Nucleus accumbens (tissue), 56 donors: Measurements from ENCODE around the gene P3H2.
A peak's percentile ranks its signal among the peaks of the same experiment; 100 is the strongest.

ENCODE experiments used
- DNase-seq, 56 donors: peaks; one replicate each; lab custom pipeline; 2025; lab: John Stamatoyannopoulos, UW

P3H2 gene

DNA sequence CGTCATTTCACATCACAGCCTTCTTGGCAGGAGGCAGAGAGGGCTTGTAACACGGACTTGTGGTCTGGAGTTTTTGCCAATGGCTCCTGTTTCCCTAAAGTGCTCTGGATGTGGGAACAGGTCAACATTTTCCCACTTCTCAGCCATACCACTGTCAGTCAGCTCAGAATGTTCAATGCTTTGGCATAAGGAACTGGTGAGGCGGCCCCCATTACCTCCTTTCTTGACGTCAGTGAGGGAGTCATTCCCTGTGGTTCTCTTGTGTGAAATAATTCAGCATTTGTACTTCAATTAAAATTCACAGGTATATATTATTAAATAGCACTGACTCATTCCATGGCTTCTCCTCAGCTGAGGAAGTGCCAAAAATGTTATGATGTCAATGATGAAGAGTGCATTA lies 167.1 kb downstream of the P3H2 start:
- DNase-seq, result no peak

DNA sequence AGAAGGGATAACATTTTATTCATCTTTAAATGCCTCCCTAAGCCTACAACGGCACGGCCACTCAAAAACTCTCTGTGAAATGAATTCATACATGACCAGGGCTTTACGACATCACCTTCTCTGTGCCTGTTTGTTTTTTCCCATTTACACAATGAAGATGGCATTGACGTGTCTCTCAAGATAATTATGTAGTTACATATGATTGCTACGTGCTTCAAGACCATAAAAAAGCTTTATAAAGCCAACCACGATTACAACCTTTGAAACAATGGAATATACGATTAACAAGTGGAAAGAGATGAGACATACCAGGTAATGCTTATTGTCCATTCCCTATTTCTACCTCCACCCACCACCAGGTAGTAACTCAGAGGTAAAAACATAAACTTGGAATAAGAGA lies 168.4 kb downstream of the P3H2 start:
- no peak for DNase-seq

DNA sequence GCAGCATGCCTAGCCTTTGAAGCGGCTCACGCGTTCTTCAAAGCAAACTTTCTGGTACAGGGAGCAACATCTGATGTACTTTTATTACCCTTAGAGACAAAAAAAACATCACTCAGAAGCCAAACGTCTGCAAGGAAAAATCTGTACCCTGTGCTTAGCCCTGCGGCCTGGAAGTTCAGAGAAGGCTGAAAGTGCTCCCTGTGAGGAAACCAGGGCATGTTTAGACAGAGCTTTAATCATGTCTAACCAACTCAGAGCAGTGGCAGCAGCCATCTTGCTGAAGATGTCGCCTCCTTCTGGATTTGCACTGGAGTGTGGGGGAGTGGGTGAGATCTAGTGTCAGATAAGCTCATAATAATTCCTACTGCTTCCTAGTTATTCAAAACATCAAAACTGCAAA lies 170.4 kb downstream of the P3H2 start:
- peak in 1 of 56 donors; percentile 8 for DNase-seq

DNA sequence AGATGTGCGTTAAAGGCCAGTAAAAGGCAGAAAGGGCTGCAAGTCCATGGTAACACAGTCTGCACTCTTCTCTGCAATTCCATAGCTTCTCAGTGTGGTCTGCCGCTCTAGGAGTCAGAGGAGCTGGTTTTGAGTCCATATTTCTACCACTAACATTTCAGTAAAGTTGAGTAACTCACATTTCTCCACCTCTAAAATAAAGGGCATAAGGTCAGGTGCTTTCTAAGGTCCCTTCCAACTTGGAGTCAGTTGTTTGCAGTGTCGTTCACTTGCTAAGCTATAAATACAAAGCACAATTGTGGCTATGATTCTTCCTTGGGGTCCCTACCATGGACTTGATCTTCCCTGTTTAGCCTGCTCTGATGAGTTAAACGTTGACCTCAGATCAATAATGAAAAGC lies 171.1 kb downstream of the P3H2 start:
- DNase-seq, result no peak

DNA sequence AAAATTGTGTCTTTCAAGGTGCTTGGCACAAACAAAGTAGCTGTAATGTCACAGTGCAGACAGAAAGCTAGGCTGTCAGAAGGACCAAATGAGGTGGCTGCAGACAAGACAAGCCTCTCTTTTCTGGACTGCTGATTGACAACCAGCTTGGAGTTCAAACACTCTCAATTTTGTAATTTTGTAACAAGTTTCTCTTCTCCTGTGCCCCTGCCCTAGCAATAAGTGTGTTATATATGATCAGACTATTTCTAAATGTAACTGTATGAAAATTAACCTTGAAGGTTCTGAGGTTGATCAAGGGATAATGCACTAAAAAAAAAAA lies 172.0 kb downstream of the P3H2 start:
- no peak for DNase-seq

DNA sequence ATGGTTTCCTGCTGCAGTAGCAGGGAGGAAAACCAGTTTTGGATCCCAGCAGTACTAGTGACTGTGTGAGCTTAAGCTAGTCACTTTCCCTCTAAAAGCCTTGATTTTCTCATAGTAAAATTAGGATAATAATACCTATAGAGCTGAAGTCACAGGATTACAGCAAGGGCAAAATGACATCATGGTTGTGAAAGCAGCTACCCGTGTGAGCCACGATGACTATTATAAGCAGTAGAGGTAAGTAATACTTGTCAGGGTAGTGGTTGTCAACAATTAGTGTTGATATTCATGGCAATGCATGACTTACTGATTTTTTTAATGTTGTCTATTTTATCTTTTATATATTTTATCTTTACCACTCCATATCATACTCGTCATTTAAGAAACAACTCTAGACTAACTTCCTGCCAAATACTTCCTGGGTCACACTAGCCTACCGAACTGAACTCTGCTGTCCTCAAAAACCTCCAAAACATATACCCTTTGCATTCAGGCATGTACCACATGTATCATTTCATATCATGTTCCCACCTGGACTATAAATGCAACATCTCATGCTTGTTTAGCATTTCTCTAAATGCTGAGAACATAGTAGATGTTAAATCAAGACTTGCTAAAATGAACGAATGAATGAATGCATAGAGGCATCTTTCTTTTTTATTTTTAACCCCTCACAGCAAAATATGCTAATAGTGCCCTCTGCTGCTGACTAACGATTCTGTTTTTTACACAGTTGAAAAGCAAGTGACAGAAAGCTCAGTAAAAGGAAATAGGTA lies 172.6 kb downstream of the P3H2 start:
- DNase-seq, result no peak

DNA sequence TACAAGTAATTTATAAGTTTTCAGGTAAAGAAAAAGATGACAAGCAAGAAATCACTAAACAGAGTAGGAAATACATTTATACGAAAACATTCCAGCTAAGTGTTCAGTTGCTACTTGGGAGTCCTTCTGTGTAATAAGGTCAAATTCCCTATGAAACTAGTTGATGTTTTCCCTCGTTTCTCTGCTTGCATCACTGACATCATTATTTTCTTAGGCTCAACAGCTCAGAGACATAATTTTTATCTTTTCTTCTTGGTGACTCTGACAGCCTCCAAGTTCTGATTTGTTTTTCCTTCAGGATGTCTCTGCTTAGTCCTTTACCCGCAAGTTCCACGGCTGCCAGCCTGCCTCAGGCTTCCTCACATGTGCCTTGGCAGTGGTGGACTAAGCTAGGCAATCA lies 173.6 kb downstream of the P3H2 start:
- DNase-seq, result no peak

DNA sequence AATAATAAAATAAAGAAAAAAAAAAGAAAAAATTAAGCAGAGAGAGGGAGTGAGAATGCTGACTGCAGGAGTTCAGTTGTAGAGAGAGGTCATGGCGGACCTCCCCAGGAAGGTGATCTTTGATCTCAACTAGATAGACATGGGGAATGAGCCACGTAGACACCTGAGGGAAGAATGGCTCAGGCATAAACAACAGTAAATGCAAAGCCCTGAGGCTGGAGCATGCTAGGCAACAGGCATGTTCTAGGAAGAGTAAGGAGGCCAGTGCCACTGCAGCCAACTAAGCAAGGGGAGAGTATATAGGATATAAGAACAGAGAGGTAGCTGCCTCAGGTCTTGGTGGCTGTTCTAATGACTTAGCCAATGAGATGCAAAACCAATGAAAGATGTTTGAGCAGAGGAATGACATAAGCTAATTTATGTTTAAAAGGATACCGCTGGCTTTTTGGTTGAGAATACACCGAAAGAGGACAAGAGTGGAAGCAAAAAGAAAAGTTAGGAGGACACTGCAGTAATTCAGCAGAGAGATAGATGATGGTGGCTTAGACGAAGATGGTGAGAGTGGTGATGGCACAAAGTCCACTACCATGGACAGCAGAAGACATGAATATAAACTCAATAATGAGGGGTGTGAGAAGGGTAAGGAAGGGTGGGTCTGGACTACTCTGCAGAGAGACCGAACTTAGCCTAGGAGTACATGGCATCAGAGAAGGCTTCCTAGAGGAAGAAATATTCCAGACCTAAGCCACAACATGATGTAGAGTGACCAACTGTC lies 174.6 kb downstream of the P3H2 start:
- no peak for DNase-seq

DNA sequence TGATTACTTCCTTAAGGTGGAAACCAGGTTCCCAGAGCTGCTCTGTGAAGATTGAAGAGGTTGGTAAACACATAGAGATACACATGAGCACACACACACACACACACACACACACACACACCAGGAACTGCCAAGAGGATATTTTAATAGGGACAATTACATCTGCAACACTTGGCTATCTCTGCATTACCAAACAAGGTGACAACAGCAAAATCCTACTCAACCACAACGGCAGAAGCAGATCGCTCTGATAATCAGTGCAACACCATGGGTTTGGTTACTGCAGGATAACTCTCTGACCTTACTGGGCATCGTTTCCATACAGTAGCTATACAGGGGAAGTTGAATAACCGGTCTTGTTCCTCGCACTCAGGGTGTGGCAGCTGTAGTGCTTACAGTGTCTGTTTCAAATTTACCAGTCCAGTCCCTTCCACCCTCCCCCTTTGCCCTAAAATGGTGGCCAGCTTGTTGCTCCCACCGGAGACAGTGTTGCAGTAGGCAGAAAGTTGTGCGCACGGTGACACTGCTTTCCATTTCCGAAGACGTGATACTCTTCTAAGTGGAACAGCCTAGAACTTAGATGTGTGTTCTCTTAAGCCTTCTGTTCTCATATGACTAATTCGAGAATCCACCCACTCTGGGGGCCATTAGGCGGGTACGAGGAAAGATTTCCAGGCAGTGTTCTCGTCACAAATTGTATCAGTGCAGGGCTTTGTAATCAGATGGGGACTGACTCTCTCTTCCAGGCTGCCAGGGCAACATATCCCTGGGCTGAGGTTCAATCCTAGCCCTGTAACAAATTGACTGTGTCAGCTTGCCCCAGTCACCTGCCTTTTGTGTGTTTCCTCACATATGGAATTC lies 176.2 kb downstream of the P3H2 start:
- DNase-seq, result no peak

DNA sequence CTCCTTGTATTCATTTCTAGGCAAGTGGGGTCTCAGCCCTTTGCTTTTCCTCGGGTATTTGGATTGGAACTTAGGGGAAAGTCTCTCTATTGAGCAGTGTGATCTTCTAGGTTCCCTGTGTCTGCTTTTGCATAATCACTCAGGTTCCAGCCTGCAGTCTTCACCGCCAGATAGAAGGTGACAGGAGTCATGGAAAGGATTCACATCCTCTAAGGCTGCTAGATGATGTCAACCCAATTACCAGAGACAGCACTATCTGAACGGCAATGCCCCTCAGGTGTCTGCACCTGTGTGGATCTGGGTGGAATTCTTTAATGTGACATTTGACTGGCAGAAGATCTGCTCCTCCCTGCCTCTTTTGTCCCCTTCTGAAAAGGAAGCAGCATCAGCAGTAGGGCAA lies 177.7 kb downstream of the P3H2 start:
- DNase-seq, result no peak

DNA sequence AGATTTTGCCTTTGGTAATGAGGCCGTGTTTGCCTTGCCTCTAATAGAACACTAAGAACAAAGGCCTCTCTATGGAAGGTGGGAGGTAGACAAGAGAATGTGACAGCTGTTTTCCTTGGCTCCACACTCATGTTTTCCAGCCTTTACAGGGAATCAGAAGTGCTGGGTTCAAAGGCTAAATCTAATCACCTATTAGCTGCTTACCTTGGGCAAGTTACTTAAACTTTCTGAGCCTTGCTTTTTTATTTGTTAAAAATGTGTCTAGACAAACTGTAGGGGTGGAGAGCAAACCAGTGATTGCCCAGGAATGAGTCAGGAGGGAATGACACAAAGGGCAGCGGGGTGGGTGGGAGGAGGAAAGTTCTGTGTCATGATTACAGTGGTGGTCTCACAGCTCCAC lies 179.0 kb downstream of the P3H2 start:
- DNase-seq, result no peak

DNA sequence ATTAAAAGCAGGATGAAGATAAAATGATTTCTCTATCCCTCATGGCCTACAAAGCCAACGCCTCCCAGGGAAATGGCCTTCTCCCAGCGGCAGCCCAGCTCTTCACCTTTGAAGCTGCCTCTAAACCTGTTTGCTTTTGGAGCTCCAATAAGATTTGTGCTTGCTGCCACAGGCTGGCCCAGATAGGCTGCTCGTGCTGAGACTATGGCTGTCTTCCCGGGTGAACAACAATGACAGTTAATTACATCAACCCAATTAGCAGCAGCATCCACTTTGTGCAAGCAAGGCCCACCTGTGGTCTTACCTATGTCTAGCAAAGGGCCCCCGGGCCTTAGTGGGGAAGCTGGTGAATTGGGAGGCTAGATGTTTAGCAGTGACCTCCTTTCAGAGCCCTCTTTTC lies 179.6 kb downstream of the P3H2 start:
- no peak for DNase-seq

DNA sequence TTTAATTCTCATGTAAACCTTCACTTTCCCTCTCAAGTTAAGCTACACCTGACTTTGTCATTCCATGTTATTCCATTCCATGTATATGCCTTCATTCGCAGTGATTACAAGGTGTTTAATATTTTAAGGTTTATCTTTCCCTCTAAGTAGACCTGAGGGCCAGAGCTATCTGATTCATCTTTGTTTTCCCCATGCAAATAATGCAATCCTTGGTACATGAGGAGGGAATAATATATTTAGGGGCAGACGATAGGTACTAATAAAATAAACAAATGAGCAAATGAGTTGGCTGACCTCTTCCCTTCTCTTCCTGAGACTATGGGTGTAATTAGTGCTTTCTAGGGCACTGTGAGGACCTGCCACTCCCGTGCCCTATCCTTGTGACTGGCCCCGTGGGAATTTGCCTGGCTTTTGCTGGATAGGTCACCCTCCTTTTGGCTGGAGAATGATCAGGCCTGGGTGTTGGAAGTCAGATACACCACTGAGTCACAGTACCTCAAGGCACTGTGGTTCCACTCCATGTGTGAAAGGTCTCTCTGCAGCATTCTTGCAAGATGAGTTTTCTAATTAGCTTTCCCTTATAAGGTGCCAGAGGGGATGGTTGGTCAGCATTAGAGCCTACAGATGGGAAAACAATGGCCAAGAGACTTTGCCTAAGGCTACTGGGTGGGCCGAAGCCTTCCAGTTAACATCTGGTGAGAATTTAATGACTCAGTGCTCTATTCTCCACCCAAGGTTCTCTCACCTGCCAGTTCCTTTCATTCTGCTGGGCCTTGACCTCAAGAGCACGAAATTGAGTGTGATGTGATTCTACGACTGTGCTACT lies 183.2 kb downstream of the P3H2 start:
- no peak for DNase-seq

DNA sequence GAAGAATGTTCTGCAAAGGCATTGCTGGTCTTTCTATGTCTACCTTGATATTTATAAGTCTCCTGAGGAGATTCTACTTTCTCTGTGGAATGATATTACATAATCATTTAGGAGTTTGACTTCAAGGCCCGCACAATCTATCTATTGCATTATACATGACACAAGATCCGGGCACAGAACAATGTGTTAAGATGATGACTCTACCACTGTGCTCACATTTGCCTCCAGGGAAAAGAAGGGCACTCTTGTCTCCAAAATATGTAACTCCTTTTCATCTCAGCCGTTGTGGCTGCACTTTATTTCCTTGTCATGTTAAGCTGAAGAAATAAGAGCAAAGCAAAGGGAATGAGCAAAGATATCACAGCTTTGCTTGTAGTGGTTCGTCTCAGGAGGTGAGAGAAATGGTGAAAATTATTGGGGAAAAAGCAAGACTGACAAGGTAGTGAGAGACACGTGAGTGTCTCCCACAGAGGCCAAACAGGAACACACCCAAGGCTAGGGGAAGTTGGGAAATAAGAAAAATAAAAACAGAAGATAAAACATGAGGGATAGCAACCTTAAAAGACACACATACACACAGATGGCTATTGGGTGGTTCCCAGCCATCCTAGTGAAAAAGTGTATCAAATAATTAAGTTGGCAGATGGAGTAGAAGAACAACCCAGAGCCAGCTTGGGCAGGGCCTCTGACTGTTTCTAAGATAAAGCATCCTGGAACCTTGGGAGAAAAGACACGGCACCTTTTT lies 184.3 kb downstream of the P3H2 start:
- DNase-seq, result no peak

DNA sequence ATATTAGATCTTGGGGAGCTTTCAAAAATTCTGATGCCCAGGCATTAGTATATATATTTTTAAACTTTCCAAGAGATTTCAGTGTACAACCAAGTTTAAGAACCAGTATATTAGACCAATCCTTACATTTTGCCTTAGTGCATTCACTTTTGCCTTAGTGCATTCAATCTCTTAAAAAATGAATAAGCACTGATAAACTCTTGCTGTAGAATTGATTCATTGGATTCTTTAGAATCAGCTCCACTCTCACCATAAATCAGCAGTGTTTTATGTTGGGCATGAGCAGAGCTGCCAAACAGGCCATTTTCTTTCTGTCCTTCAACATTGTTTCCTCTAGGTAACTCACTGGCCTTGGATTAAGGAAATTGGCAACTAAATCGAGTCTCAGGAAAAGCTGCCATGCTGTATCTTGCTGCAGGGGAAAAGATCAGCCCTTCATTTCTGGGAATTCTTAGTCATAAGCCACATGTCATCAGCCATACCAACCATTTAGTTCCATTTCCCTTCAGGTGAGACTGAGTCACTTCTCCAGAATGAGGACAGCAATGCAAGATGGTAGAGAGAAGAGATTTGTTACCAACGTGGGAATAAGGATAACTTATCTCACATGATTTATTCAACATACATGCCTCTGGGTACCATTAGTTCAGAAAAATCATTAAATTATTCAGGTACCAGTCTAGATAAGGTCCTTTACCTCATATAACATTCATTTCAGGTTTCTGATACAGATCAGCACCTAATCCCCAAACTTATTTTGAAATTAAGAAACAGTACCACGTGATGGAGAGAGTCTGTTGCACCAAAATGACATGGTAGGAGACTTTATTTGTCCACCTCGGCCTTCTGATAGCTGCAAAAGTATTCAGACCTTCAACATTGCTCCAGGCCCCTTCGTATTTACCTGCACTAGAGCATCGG lies 192.5 kb downstream of the P3H2 start:
- no peak for DNase-seq

DNA sequence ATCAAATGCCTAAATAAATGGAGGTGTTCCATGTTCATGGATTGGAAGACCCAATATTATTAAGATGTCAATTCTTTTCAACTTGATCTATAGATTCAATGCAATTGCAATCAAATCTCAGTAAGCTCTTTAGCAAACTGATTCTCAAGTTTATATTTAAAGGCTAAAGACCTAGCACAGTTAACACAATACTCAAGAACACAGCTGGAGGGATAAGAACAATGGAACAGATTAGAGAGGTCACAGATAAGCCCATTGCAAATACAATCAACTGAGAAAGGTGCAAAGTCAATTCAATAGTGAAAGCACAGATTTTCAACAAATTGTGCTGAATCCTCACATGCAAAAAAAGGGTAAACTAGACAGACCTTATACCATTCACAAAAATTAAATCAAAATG lies 198.9 kb downstream of the P3H2 start:
- DNase-seq, result no peak

DNA sequence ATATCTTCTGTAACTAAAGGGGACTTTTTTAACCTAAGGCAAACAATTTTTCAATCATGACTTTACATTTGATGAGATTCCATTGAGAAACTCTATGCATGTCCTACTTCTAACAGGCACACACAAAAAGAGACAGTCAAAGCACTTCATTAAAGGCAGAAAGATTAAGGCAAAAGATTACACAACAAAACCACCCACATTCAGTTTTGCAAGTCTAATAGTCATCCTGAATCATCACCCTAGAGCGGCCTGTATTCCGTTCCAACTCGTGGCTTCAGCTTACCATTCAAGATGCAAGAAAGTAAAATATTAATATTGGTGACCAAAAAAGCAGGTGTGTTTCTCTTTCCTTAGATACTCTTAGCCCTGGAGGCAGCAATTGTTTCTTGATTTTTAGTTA lies 205.9 kb downstream of the P3H2 start:
- no peak for DNase-seq

DNA sequence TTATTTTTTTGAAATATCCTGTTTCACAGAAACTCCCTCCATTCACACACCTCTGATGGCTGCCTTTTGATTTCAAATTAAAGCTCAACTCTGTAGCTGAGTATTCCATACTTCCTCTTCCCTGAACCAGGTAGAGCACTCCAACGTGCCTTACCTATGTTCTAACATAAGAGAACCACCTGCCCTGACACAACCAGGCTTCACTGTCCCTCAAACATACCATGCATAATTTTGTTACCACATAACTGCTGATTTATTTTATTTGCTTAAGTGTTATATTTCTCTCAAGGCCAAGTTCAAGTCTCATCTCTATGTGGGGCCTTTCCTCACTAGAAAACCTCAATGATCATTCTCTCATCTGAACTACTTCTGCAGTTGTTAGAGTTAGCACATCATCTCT lies 209.7 kb downstream of the P3H2 start:
- no peak for DNase-seq

DNA sequence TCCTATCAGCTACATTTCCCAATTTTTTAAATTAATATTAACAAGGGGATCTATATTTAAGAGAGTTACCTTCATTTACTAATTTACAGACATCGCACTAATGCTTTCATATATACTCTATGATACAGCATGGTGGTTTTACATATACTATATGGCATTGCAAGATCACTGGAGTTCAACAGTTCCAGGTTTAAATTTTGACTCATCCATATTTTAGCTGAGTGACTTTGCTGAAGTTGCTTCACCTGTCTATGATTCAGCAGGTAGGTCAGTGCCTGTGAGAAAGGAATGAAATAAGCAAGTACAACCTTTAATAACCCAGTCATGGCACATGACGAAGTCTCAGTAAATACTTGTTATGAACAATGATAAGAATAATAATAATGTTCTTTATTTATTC lies 211.1 kb downstream of the P3H2 start:
- no peak for DNase-seq
